Liver (tissue), 9 donors: Measurements from ENCODE around the gene NUCKS1. TPM values are rescaled to one million over a fixed set of nuclear protein-coding genes. Genes with fewer than 3 reads are reported as not detected.

Experiments used
- DNase-seq: peaks from one replicate; pipeline ENCODE4 v3.0.0-alpha.2; 2017; ENCODE audit warnings: low spot score
- H3K27ac ChIP-seq, 2 donors: one replicate each; pipeline ENCODE4 v1.7.0; 2013; ENCODE audit warnings: inconsistent platforms in 2 of 2, low read length in 2 of 2, control low read depth in 1 of 2, low read depth in 1 of 2, mild to moderate bottlenecking in 1 of 2
- H3K27me3 ChIP-seq, 4 donors: one replicate each; pipeline versions ENCODE4 v1.6.1 to v1.7.0; 2013; ENCODE audit warnings: low read length in 3 of 4, inconsistent platforms in 1 of 4, mild to moderate bottlenecking in 1 of 4, moderate library complexity in 1 of 4; ENCODE audit not compliant: control insufficient read depth in 4 of 4, insufficient read depth in 4 of 4
- H3K36me3 ChIP-seq, 4 donors: one replicate each; pipeline versions ENCODE4 v1.6.1 to v1.7.0; 2013; ENCODE audit warnings: low read length in 3 of 4, mild to moderate bottlenecking in 3 of 4, low read depth in 1 of 4, moderate library complexity in 1 of 4; ENCODE audit not compliant: control insufficient read depth in 4 of 4, insufficient read depth in 3 of 4
- H3K4me1 ChIP-seq, 4 donors: one replicate each; pipeline versions ENCODE4 v1.6.1 to v1.7.0; 2013; ENCODE audit warnings: low read length in 3 of 4, mild to moderate bottlenecking in 3 of 4, moderate library complexity in 1 of 4; ENCODE audit not compliant: control insufficient read depth in 4 of 4, insufficient read depth in 4 of 4
- H3K4me3 ChIP-seq, 3 donors: one replicate each; pipeline versions ENCODE4 v1.6.1 to v1.7.0; 2013; ENCODE audit warnings: low read length in 3 of 3, control low read depth in 1 of 3, low read depth in 1 of 3, mild to moderate bottlenecking in 1 of 3
- H3K9ac ChIP-seq, 2 donors: one replicate each; pipeline ENCODE4 v1.7.0; 2013; ENCODE audit warnings: low read length in 2 of 2, mild to moderate bottlenecking in 2 of 2, moderate library complexity in 2 of 2, control low read depth in 1 of 2, low read depth in 1 of 2
- H3K9me3 ChIP-seq, 4 donors: one replicate each; pipeline versions ENCODE4 v1.6.1 to v1.7.0; 2013; ENCODE audit warnings: low read length in 3 of 4; ENCODE audit not compliant: control insufficient read depth in 4 of 4
- ATF3 ChIP-seq: IDR thresholded peaks from 2 replicates; pipeline ENCODE4 v1.6.1; 2016; ENCODE audit warnings: antibody characterized with exemption
- CTCF ChIP-seq: fragments of 150-350 bp; IDR thresholded peaks from 2 replicates; pipeline ENCODE4 v1.5.1; 2017; ENCODE audit warnings: improper control_type of control experiment, low read depth, low read length; ENCODE audit not compliant: missing input control
- EGR1 ChIP-seq, 2 donors: IDR thresholded peaks; 2 replicates each; pipeline ENCODE4 v1.6.1; 2016 to 2018; ENCODE audit warnings: antibody characterized with exemption in 2 of 2, low read depth in 2 of 2
- FOXA1 ChIP-seq: IDR thresholded peaks from 2 replicates; pipeline ENCODE4 v1.6.1; 2016; ENCODE audit warnings: antibody characterized with exemption
- FOXA2 ChIP-seq: IDR thresholded peaks from 2 replicates; pipeline ENCODE4 v1.6.1; 2016; ENCODE audit warnings: antibody characterized with exemption
- HNF4A ChIP-seq, 2 donors: conservative IDR thresholded peaks; 2 replicates each; pipeline ENCODE4 v1.6.1; 2016; ENCODE audit warnings: antibody characterized with exemption in 2 of 2, mild to moderate bottlenecking in 2 of 2
- HNF4G ChIP-seq: IDR thresholded peaks from 2 replicates; pipeline ENCODE4 v1.6.1; 2016; ENCODE audit warnings: antibody characterized with exemption
- JUND ChIP-seq, 2 donors: IDR thresholded peaks; 2 replicates each; pipeline ENCODE4 v1.6.1; 2016; ENCODE audit warnings: antibody characterized with exemption in 2 of 2
- MAX ChIP-seq: IDR thresholded peaks from 2 replicates; pipeline ENCODE4 v1.6.1; 2016; ENCODE audit warnings: antibody characterized with exemption
- RAD21 ChIP-seq, 2 donors: IDR thresholded peaks; 2 replicates each; pipeline ENCODE4 v1.6.1; 2016; ENCODE audit warnings: antibody characterized with exemption in 2 of 2, mild to moderate bottlenecking in 2 of 2
- RXRA ChIP-seq, 2 donors: IDR thresholded peaks; 2 replicates each; pipeline ENCODE4 v1.6.1; 2017 to 2018; ENCODE audit warnings: antibody characterized with exemption in 2 of 2, mild to moderate bottlenecking in 1 of 2
- SP1 ChIP-seq: IDR thresholded peaks from 2 replicates; pipeline ENCODE4 v1.6.1; 2018; ENCODE audit warnings: antibody characterized with exemption, mild to moderate bottlenecking
- YY1 ChIP-seq: IDR thresholded peaks from 2 replicates; pipeline ENCODE4 v1.6.1; 2016; ENCODE audit warnings: antibody characterized with exemption, mild to moderate bottlenecking
- WGBS: extraction: QIAGEN DNeasy Blood & Tissue Kit; methylation state at CpG from one replicate; pipeline ENCODE4 v1.1.7; 2013; 5-methylcytosine and 5-hydroxymethylcytosine counted together
- polyA plus RNA-seq, 2 donors: library from polyadenylated mRNA; stranded (reverse) in 1 of 2; unstranded in 1 of 2; fragments of 200-250 nt in 1 of 2; fragments of >200 nt in 1 of 2; fragmentation: Nextera tagmentation in 1 of 2; extraction: Ambion mirVana in 1 of 2; gene quantifications; one replicate each; pipeline versions ENCODE4 v1.2.1 to v1.2.3, GENCODE V29; 2013 to 2015
- total RNA-seq, 2 donors: library from RNA; depleted of rRNA; stranded (reverse); fragments of >200 nt; gene quantifications; one replicate each; pipeline ENCODE4 v1.2.3, GENCODE V29; 2014
- donor health status: healthy.
- donor health status: healthy.
- donor health status: healthy.
- donor health status: healthy.
- donor health status: healthy.

NUCKS1 gene
- total and polyA plus RNA-seq, 4 donors, result 27.0 to 86.1 (median 42.6) TPM

GRCh38 chr1:205741681-205742080 lies 8.3 kb downstream of the NUCKS1 start:
- no peak for TF ChIP-seq YY1
- no peak for TF ChIP-seq RAD21 (IDR thresholded peaks at IDR 0.05)
- no peak for TF ChIP-seq ATF3
- no peak for TF ChIP-seq FOXA2
- no peak for TF ChIP-seq RXRA (IDR thresholded peaks at IDR 0.05)
- no peak for TF ChIP-seq CTCF
- no peak for TF ChIP-seq HNF4A (conservative IDR thresholded peaks at IDR 0.05)
- no peak for TF ChIP-seq JUND (IDR thresholded peaks at IDR 0.05)
- TF ChIP-seq MAX, result no peak
- TF ChIP-seq HNF4G, result no peak
- WGBS, result 61% methylated on average over 1 of the region's 1 CpG
- H3K27me3 ChIP-seq, result no peaks in the 10 kb centered on the region
- H3K4me3 ChIP-seq, result no peak overlapping the region
- DNase-seq, result no peak
- peaks cover 13 to 35% (median 22%) of the 10 kb centered on the region in 4 donors for H3K4me1 ChIP-seq
- peak overlapping the region in 1 of 2 donors; percentile 23 for H3K27ac ChIP-seq
- no peaks in the 10 kb centered on the region for H3K9me3 ChIP-seq
- no peaks in the 10 kb centered on the region for H3K36me3 ChIP-seq
- no peak overlapping the region for H3K9ac ChIP-seq

- H3K9ac ChIP-seq, result no peak overlapping the region
- WGBS, result 72% methylated on average over 5 of the region's 5 CpGs
- no peaks in the 10 kb centered on the region for H3K9me3 ChIP-seq
- H3K4me3 ChIP-seq, result no peak overlapping the region
- peaks cover 7 to 32% (median 16%) of the 10 kb centered on the region in 4 donors for H3K4me1 ChIP-seq
- TF ChIP-seq HNF4A (conservative IDR thresholded peaks at IDR 0.05) (no peak), RAD21 (IDR thresholded peaks at IDR 0.05) (peak in 1 of 2 donors; percentile 60)
- peak overlapping the region in 1 of 2 donors; percentile 35 for H3K27ac ChIP-seq
- no peaks in the 10 kb centered on the region for H3K27me3 ChIP-seq
- DNase-seq, result no peak
- H3K36me3 ChIP-seq, result peaks cover 0 to 5% (median 0%) of the 10 kb centered on the region in 4 donors
These were observed 10.4 kb downstream of the NUCKS1 start for GRCh38 chr1:205739348-205740160.

- WGBS, result 94% methylated on average over 1 of the region's 1 CpG
- no peak for DNase-seq
- no peak overlapping the region for H3K9ac ChIP-seq
- TF ChIP-seq HNF4G, result no peak
- no peak for TF ChIP-seq FOXA1
- TF ChIP-seq SP1, result no peak
- no peak for TF ChIP-seq EGR1 (IDR thresholded peaks at IDR 0.05; ENCODE audit: low read depth in 2 of 2)
- no peak overlapping the region for H3K4me3 ChIP-seq
- no peaks in the 10 kb centered on the region for H3K9me3 ChIP-seq
- peaks cover 0 to 5% (median 0%) of the 10 kb centered on the region in 4 donors for H3K36me3 ChIP-seq
- peaks cover 6 to 25% (median 12%) of the 10 kb centered on the region in 4 donors for H3K4me1 ChIP-seq
- no peaks in the 10 kb centered on the region for H3K27me3 ChIP-seq
- no peak overlapping the region for H3K27ac ChIP-seq
These were observed 14.8 kb downstream of the NUCKS1 start for GRCh38 chr1:205735218-205735617.
